ENCODE results near the gene SGSM1. TPM values are rescaled to one million over a fixed set of nuclear protein-coding genes. Genes with fewer than 3 reads are reported as not detected.

SGSM1 gene
- total and polyA plus RNA-seq, 10 of the 15 experiments (the other 5 are each of a cell fraction or from before 2014, with no cell fraction given) = not detected

- no TSS peak for BruUV-seq (replicated peaks)
- intact Hi-C loops (cut with micrococcal nuclease; ENCODE audit: unreplicated experiment) = no loop called here
- Histone ChIP-seq H2AFZ (ENCODE audit: control insufficient read depth, low read depth, low read length) (no peak overlapping the region), H3K79me2 (ENCODE audit: control insufficient read depth, insufficient read depth, low read length) (no peaks in the 10 kb centered on the region), H3K9ac (ENCODE audit: control insufficient read depth, insufficient read depth, low read length) (no peak overlapping the region), H3K36me3 (ENCODE audit: control insufficient read depth in 2 of 2, insufficient read depth in 2 of 2, low read length in 1 of 2) (no peaks in the 10 kb centered on the region), H3K27ac (ENCODE audit: control insufficient read depth, insufficient read depth) (no peak overlapping the region), H3K4me3 (no peak overlapping the region), H3K4me2 (ENCODE audit: control insufficient read depth, insufficient read depth) (no peak overlapping the region), H4K20me1 (ENCODE audit: control insufficient read depth, insufficient read depth) (no peaks in the 10 kb centered on the region), H3K27me3 (replicated peaks in 1 of 2; ENCODE audit: control insufficient read depth in 2 of 2, insufficient read depth in 2 of 2, low read length in 1 of 2) (no peaks in the 10 kb centered on the region; a peak in 2 of 4 replicates), H3K4me1 (ENCODE audit: control insufficient read depth, insufficient read depth, low read length) (no peaks in the 10 kb centered on the region), H3K9me3 (replicated peaks; ENCODE audit: control insufficient read depth, insufficient read depth, low read length) (no peaks in the 10 kb centered on the region; the same call in 2 of the 3 replicates)
- DNase-seq (ENCODE audit: low read depth, low spot score) = no peak
- TF ChIP-seq HCFC1 (IDR thresholded peaks at IDR 0.05; ENCODE audit: low read length) = no peak
- no peak for TF ChIP-seq NR2C2 (IDR thresholded peaks at IDR 0.05; ENCODE audit: borderline replicate concordance, control insufficient read depth, insufficient read length, low read depth)
- no peak for TF ChIP-seq SREBF2 (IDR thresholded peaks at IDR 0.05; ENCODE audit: low read length)
- no peak for TF ChIP-seq ZNF622 (IDR thresholded peaks at IDR 0.05)
- no peak for TF ChIP-seq NFYA (IDR thresholded peaks at IDR 0.05; ENCODE audit: borderline replicate concordance, low read depth, low read length)
- TF ChIP-seq USF2 (IDR thresholded peaks at IDR 0.05; ENCODE audit: borderline replicate concordance, low read depth, low read length) = no peak
- no peak for TF ChIP-seq SMAD5 (IDR thresholded peaks at IDR 0.05; ENCODE audit: low read depth)
- FAIRE-seq = no peak
- 4% methylated on average over 2 of the region's 2 CpGs for WGBS (ENCODE audit: insufficient coverage, insufficient replicate concordance, low lambda C conversion rate, missing lambda C conversion rate)
- ChIA-PET RAD21 (ENCODE audit: unreplicated experiment) (no interaction called here), SMC1A (ENCODE audit: uncharacterized antibody, unreplicated experiment) (no interaction called here), POLR2A (no interaction called here), CTCF (interaction anchor here (1.7 kb wide), 1 partner anchor 41 kb away, joined by 3 read pairs; no protein-coding TSS in a partner anchor)
- in situ Hi-C loops (cut with MboI) = no loop called here
- ATAC-seq = no peak
Measured at GRCh38 chr22:24809331-24809730, 3.3 kb downstream of the SGSM1 start.

All from GM12878 (cell line).